Esophagus squamous epithelium (tissue), 5 donors: ENCODE data around the gene FCRL1. TPM values are rescaled to one million over a fixed set of nuclear protein-coding genes. Genes with fewer than 3 reads are reported as not detected.

Experiments
- DNase-seq: peaks from one replicate; lab custom pipeline; 2025; lab: John Stamatoyannopoulos, UW
- H3K27ac ChIP-seq, 4 donors: fragments of 200-600 bp; sonication (generic); one replicate each; pipeline ENCODE4 v1.5.1; 2016 to 2019; ENCODE audit warnings: mild to moderate bottlenecking in 1 of 4
- H3K27me3 ChIP-seq, 4 donors: fragments of 200-600 bp; sonication (generic); 1 replicate in 3 of 4; 2 replicates in 1 of 4; pipeline versions ENCODE4 v1.5.1 to v1.6.0; 2017 to 2021; ENCODE audit warnings: antibody characterized with exemption in 1 of 4
- H3K36me3 ChIP-seq, 3 donors: fragments of 200-600 bp; sonication (generic); one replicate each; pipeline ENCODE4 v1.5.1; 2016 to 2019
- H3K4me1 ChIP-seq, 3 donors: fragments of 200-600 bp; sonication (generic); one replicate each; pipeline ENCODE4 v1.5.1; 2017 to 2019
- H3K4me3 ChIP-seq, 4 donors: fragments of 200-600 bp; sonication (generic); 1 replicate in 3 of 4; 2 replicates in 1 of 4; pipeline ENCODE4 v1.5.1; 2016 to 2019; ENCODE audit warnings: mild to moderate bottlenecking in 2 of 4, moderate library complexity in 1 of 4
- H3K9me3 ChIP-seq, 3 donors: fragments of 200-600 bp; sonication (generic); one replicate each; pipeline ENCODE4 v1.5.1; 2016 to 2019
- POLR2A ChIP-seq, 4 donors: fragments of 450-650 bp; IDR thresholded peaks; one replicate each; pipeline ENCODE4 v1.6.1; 2017; ENCODE audit warnings: antibody characterized with exemption in 4 of 4, mild to moderate bottlenecking in 4 of 4, moderate library complexity in 3 of 4
- WGBS, 2 donors: methylation state at CpG; one replicate each; pipeline ENCODE4 v1.1.5; 2018; 5-methylcytosine and 5-hydroxymethylcytosine counted together
- intact Hi-C: fragments of 100-400 bp; cut with DNase I; formaldehyde crosslinking; loops from one replicate; pipeline ENCODE4 v1.15.0; 2022
- total RNA-seq, 4 donors: library from RNA; depleted of rRNA; stranded (reverse); fragments of >200 nt; gene quantifications; one replicate each; pipeline ENCODE4 v1.1.0, GENCODE V29; 2016
- TF ChIP-seq, protein P1 (sequence below), 6 experiments: fragments of 450-650 bp in 4 of 6; fragments of 200-600 bp in 2 of 6; sonication (generic) in 2 of 6; IDR thresholded peaks; one replicate each; pipeline ENCODE4 v1.5.1; 2016 to 2019; ENCODE audit warnings: antibody characterized with exemption in 6 of 6, mild to moderate bottlenecking in 4 of 6, moderate library complexity in 4 of 6
- donor health status: DM: yes; HTN: yes; CAD: no.

FCRL1 gene
- total RNA-seq, 4 donors from 2014 or later: not detected

DNA sequence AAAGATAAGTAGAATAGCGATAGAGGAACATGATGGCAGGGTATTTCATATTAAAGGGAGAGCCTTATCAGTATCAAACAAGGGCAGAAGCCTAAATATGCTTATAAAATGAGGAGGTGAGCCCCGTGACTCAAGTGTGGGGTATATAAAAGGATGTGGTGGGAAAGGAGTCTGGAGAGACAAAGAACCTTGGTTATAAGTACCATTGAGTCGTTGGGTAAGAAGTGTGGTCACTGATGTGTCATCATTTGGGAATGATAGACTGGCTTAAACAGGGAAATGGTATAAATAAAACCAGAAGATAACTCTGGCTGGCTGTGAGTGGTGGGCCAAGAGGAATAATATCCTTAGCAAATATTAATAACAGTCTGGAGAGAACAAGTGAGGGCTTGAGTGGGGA, 32.6 kb upstream of the FCRL1 start:
- Histone ChIP-seq H3K27ac (no peak overlapping the region), H3K4me3 (no peak overlapping the region), H3K27me3 (no peaks in the 10 kb centered on the region), H3K36me3 (no peaks in the 10 kb centered on the region), H3K4me1 (no peaks in the 10 kb centered on the region), H3K9me3 (no peaks in the 10 kb centered on the region)
- TF ChIP-seq, protein P1, sequence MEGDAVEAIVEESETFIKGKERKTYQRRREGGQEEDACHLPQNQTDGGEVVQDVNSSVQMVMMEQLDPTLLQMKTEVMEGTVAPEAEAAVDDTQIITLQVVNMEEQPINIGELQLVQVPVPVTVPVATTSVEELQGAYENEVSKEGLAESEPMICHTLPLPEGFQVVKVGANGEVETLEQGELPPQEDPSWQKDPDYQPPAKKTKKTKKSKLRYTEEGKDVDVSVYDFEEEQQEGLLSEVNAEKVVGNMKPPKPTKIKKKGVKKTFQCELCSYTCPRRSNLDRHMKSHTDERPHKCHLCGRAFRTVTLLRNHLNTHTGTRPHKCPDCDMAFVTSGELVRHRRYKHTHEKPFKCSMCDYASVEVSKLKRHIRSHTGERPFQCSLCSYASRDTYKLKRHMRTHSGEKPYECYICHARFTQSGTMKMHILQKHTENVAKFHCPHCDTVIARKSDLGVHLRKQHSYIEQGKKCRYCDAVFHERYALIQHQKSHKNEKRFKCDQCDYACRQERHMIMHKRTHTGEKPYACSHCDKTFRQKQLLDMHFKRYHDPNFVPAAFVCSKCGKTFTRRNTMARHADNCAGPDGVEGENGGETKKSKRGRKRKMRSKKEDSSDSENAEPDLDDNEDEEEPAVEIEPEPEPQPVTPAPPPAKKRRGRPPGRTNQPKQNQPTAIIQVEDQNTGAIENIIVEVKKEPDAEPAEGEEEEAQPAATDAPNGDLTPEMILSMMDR (IDR thresholded peaks at IDR 0.05): no peak
- no peak for TF ChIP-seq POLR2A (IDR thresholded peaks at IDR 0.05)
- intact Hi-C loops: no loop called here
- 46 to 49% methylated on average over 3 of the region's 3 CpGs for WGBS, 2 donors
- no peak for DNase-seq

DNA sequence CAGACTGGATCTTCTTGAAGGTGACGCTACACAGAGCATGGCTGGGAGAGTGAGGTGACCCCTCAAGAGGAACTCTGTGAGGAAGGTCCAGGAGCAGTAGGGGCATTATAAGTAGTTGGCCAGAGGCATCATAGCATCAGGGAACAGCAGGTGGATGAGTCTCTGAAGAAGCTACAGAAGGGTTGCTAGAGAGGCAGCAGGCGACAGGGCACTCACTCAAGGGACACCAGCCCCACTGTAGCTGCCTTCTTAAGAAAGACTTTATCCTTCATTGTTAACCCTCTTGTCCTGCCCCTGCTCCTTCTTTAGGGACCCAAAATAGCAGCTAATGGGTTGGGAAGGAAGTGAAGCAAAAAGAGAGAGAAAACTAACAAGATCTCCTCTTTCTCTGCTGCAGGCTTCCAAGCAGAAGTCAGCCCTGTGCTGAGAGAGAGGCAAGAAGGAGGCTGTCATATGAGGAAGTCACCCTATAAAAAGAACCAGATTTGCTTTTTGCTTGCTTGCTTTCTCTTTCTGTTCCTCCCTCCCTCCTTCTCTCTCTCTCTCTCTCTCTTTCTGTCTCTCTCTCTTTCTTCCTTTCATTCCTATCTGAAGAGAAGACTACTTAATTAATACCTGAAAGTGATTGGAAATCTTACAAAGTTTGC, 29.4 kb upstream of the FCRL1 start:
- TF ChIP-seq, protein P1 (IDR thresholded peaks at IDR 0.05): no peak
- no peak for TF ChIP-seq POLR2A (IDR thresholded peaks at IDR 0.05)
- Histone ChIP-seq H3K4me3 (no peak overlapping the region), H3K27me3 (no peaks in the 10 kb centered on the region), H3K9me3 (no peaks in the 10 kb centered on the region), H3K27ac (no peak overlapping the region), H3K36me3 (no peaks in the 10 kb centered on the region), H3K4me1 (no peaks in the 10 kb centered on the region)
- WGBS, 2 donors: 79 to 82% methylated on average over 2 of the region's 2 CpGs
- intact Hi-C loops: no loop called here
- no peak for DNase-seq

DNA sequence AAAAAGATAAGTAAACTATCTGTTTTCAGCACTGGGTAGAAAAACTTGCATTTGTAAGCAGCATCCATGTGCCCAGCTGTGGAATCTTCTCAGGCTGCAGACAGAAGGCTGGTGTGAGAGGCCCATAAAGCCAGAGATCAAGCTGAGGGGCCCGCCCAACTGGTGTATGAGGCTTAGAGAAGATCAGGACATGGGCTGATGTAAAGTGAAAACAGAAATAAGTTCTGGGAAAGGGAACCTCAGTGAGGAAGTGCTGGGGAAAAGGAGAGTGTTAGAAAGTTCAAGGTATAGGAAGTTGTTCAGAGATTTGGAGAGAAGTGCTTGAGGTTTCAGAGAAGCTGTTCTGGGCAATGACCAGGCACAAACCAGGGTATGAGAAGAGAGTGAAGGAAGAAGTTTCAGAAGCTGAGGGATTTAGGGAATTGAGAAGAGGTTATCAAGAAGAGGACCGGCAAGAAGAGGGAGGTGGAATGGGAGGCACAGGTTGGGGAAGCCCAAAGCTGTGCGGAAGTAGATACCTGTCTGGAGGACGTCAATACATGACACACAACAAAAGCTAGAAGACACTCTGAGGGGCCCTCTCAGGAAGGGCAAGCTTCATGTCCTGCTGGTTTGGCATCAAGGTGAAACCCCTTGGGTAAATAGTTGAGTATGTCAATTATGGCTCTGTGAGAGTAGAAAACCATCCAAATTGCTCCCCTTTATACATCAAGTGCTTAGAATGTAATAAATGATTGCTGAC, 24.3 kb upstream of the FCRL1 start:
- intact Hi-C loops: no loop called here
- TF ChIP-seq, protein P1 (IDR thresholded peaks at IDR 0.05): no peak
- TF ChIP-seq POLR2A (IDR thresholded peaks at IDR 0.05): no peak
- WGBS, 2 donors: 62 to 69% methylated on average over 4 of the region's 4 CpGs

DNA sequence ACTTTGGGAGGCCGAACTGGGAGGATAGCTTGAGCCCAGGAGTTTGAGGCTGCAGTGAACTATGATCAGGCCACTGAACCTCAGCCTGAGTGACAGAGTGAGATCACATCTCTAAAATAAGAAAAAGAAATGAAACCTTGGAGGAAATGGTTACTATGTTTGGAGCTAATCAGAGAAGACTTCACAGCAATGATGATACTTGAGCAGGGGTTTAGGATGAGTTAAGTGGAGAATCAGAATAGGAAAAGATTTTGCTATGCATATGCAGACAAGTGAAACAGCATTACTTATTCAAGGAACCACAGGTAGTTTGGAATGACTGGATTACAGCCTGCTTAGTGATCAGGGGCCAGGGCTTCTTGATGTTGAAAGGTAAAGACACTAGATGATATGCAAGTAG, 23.0 kb upstream of the FCRL1 start:
- intact Hi-C loops: no loop called here
- DNase-seq: no peak
- no peaks in the 10 kb centered on the region for H3K36me3 ChIP-seq
- no peaks in the 10 kb centered on the region for H3K9me3 ChIP-seq
- H3K27me3 ChIP-seq: no peaks in the 10 kb centered on the region
- TF ChIP-seq POLR2A (IDR thresholded peaks at IDR 0.05): no peak
- TF ChIP-seq, protein P1 (IDR thresholded peaks at IDR 0.05): no peak
- no peak overlapping the region for H3K4me3 ChIP-seq
- H3K27ac ChIP-seq: no peak overlapping the region
- WGBS, 2 donors: 46 to 90% methylated on average over 1 of the region's 1 CpG
- no peaks in the 10 kb centered on the region for H3K4me1 ChIP-seq

More for the DNA sequence above, 24.3 kb upstream of the FCRL1 start:
- no peaks in the 10 kb centered on the region for H3K4me1 ChIP-seq
- no peak overlapping the region for H3K4me3 ChIP-seq
- no peak overlapping the region for H3K27ac ChIP-seq
- no peaks in the 10 kb centered on the region for H3K9me3 ChIP-seq
- no peaks in the 10 kb centered on the region for H3K27me3 ChIP-seq
- no peak for DNase-seq
- H3K36me3 ChIP-seq: no peaks in the 10 kb centered on the region

DNA sequence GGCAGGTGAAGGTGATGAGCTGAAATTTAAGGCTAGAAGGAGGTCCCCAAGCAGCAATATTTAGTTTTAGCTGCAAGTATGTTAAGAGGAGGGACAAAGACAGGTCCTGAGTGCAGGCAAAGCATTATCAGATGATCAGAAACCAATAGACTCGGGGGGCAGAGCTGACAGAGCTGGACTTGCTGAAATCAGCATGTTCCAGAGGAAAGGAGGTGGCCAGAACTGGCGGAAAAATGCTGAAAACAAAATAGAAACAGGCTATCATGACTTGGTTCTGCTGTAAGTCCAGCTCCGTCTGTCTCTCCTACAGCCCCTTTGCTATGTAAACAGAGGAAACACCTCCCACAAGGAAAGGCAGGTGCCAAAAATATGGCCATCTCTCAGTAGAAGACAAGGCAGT, 21.8 kb upstream of the FCRL1 start, which contains the start of gene CD5L:
Gene CD5L (minus strand): TSS at position 101 of the 400 bp plus-strand sequence. CDS start 107 bp downstream, outside the sequence.
- Histone ChIP-seq H3K27me3 (no peaks in the 10 kb centered on the region), H3K4me1 (no peaks in the 10 kb centered on the region), H3K4me3 (no peak within 1 kb of the TSS), H3K9me3 (no peaks in the 10 kb centered on the region), H3K36me3 (no peaks in the 10 kb centered on the region), H3K27ac (no peak within 1 kb of the TSS)
- no peak for TF ChIP-seq POLR2A (IDR thresholded peaks at IDR 0.05)
- TF ChIP-seq, protein P1 (IDR thresholded peaks at IDR 0.05): no peak
- intact Hi-C loops: no loop called here
- 55 to 56% methylated on average over 3 of the region's 3 CpGs for WGBS, 2 donors
- no peak for DNase-seq
